Measurements from ENCODE around the gene KIAA1671.

Gene KIAA1671

DNA sequence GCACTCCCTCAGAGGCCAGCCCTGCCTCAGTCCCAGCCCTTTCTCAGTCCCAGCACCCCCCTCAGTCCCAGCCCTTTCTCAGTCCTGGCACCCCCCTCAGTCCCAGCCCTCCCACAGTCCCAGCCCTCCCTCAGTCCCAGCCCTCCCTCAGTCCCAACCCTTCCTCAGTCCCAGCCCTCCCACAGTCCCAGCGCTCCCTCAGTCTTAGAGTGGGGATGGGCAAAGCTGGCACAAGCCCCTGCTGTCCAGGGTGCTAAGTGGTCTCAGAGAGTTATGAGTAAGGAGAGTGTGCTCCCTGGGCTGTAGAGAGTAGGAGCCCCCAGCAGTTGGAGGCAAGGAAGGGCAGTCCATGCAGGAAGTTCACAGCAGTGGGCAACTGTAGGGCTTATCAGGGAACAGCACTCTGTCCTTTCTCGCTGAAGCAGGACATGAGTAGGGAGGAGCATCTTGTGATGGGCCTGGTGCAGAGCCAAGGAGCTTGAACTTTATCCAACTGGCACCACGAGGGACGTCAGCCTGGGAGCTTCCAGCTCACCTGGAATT is 195.7 kb downstream of the KIAA1671 start:
- H3K9me3 Mint-ChIP-seq = no peaks in the 10 kb centered on the region
- H3K36me3 Mint-ChIP-seq (ENCODE audit: low read depth) = no peaks in the 10 kb centered on the region
- peaks cover 8% of the 10 kb centered on the region for H3K27me3 Mint-ChIP-seq (ENCODE audit: low read depth, poor library complexity)
- TF ChIP-seq, protein P1, sequence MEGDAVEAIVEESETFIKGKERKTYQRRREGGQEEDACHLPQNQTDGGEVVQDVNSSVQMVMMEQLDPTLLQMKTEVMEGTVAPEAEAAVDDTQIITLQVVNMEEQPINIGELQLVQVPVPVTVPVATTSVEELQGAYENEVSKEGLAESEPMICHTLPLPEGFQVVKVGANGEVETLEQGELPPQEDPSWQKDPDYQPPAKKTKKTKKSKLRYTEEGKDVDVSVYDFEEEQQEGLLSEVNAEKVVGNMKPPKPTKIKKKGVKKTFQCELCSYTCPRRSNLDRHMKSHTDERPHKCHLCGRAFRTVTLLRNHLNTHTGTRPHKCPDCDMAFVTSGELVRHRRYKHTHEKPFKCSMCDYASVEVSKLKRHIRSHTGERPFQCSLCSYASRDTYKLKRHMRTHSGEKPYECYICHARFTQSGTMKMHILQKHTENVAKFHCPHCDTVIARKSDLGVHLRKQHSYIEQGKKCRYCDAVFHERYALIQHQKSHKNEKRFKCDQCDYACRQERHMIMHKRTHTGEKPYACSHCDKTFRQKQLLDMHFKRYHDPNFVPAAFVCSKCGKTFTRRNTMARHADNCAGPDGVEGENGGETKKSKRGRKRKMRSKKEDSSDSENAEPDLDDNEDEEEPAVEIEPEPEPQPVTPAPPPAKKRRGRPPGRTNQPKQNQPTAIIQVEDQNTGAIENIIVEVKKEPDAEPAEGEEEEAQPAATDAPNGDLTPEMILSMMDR (IDR thresholded peaks at IDR 0.05) = no peak
- H3K27ac Mint-ChIP-seq = no peak overlapping the region
- DNase-seq = peak; percentile 13
- H3K4me3 Mint-ChIP-seq = no peak overlapping the region
- peaks cover 15% of the 10 kb centered on the region for H3K4me1 Mint-ChIP-seq

DNA sequence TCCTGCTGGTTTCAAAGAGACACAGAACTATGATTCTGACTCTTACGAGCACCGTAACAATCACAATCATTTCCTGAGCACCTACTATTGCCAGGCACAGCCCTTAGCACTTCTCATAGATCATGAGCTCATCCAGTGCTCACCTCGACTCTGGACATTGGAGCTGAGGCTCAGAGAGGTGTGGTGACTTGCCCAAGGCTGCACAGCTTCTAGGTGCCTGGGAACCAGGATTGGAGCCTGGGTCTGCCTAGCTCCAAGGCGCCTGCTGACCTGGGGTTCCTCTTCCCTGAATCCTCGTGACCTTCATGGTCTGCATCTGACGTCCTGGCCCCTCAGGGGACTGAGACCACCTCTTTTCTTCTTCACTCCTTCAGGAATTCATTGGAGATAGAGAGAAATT is 196.5 kb downstream of the KIAA1671 start:
- H3K4me3 Mint-ChIP-seq = no peak overlapping the region
- H3K4me1 Mint-ChIP-seq = peaks cover 11% of the 10 kb centered on the region
- no peaks in the 10 kb centered on the region for H3K36me3 Mint-ChIP-seq (ENCODE audit: low read depth)
- H3K27me3 Mint-ChIP-seq (ENCODE audit: low read depth, poor library complexity) = peaks cover 9% of the 10 kb centered on the region
- no peak for DNase-seq
- no peaks in the 10 kb centered on the region for H3K9me3 Mint-ChIP-seq
- TF ChIP-seq, protein P1 (IDR thresholded peaks at IDR 0.05) = no peak
- H3K27ac Mint-ChIP-seq = no peak overlapping the region

DNA sequence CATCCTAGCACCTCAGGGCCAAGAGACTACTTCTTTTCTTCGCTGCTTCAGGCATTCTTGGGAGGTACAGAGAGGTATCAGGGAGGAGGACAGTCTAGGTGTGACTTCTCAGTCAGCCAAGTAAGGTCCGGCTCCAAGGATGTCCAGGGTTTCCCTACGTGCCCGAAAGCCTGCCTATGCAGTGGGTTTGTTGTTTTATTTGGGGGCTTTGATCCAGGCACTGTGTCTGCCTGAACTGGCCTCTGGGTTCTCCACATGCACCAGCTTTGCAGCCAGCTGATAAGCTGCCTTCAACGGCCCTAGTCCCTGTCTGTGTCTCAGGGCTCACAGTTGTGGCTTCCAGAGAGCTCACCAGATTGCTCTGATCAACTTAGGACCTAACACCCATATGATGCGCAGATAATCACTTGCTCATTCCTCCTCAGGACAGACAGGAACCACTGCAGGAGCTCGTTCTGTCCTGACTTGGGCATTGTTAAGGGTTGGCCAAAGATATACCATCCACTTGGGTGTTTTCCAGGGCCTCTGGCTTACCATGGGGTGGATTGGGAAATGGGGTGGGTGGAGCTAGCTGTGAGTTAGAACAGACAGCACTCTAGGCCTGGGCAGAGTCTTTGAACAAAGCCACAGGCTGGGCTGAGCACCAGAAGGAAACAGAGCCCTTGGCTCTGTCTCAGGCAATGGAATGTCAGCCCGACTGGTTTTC is 201.6 kb downstream of the KIAA1671 start:
- H3K36me3 Mint-ChIP-seq (ENCODE audit: low read depth) = no peaks in the 10 kb centered on the region
- TF ChIP-seq, protein P1 (IDR thresholded peaks at IDR 0.05) = no peak
- DNase-seq = no peak
- no peak overlapping the region for H3K27ac Mint-ChIP-seq
- no peaks in the 10 kb centered on the region for H3K9me3 Mint-ChIP-seq
- H3K4me3 Mint-ChIP-seq = no peak overlapping the region
- peaks cover 3% of the 10 kb centered on the region for H3K27me3 Mint-ChIP-seq (ENCODE audit: low read depth, poor library complexity)
- H3K4me1 Mint-ChIP-seq = no peaks in the 10 kb centered on the region

DNA sequence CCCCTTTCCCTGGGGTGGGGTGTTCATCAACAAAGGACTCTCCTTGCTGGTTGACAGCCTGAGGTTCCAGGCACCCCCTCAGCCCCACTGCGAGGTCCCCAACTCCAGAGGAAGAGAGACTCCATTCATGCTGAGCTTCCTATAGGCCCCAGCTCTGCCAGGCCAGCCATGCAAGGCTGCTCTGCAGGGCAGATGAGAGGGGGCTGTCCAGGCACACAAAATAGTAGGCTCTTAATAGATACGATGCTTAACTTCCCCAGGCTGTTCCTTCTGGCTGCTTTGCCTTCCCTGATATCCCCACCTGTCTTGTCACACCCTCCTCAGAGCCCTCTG is 202.1 kb downstream of the KIAA1671 start:
- Mint-ChIP-seq H3K9me3 (no peaks in the 10 kb centered on the region), H3K27me3 (ENCODE audit: low read depth, poor library complexity) (peaks cover 3% of the 10 kb centered on the region), H3K4me1 (no peaks in the 10 kb centered on the region), H3K36me3 (ENCODE audit: low read depth) (no peaks in the 10 kb centered on the region), H3K27ac (no peak overlapping the region), H3K4me3 (no peak overlapping the region)
- DNase-seq = no peak
- TF ChIP-seq, protein P1 (IDR thresholded peaks at IDR 0.05) = no peak

DNA sequence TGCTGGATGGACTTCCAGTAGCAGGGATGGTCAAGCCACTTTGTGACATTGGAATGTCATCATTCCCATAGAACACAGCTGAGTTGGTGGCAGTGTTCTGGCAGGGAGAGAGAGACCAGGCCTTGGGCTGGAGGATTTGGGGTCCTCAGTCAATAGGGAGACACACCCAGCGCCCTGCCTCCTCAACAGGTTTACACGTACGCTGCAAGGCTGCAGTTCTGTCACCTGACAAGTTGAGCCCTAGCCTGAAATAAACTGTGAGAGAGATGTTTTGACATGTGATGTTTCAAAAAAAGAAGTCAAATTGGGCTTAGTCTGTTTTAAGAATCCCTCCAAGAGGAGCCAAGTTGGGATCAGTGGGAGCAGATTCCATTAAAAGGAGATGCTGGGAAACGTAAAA is 204.2 kb downstream of the KIAA1671 start:
- Mint-ChIP-seq H3K27ac (no peak overlapping the region), H3K9me3 (no peaks in the 10 kb centered on the region), H3K27me3 (ENCODE audit: low read depth, poor library complexity) (peaks cover 3% of the 10 kb centered on the region), H3K36me3 (ENCODE audit: low read depth) (no peaks in the 10 kb centered on the region), H3K4me1 (no peaks in the 10 kb centered on the region), H3K4me3 (no peak overlapping the region)
- TF ChIP-seq, protein P1 (IDR thresholded peaks at IDR 0.05) = no peak
- DNase-seq = no peak

DNA sequence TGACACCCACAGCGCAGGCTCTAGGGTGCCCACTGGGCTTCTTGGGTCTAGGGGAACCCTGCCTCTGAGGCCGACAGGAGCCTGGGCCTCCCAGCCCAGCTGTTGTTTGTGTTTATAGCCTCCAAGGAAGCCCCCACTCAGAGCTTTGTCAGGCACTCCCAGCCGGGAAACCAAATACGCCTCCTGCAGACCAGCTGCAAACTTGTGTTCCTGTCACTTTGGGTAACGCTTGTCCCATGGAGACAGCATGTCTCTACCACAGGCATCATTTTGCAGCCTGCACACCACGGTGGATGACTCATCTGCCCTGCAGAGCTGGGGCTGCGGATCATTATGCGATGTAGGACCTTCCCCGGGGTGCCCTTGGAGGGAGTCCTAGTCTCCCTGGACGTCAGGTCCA is 206.5 kb downstream of the KIAA1671 start:
- no peaks in the 10 kb centered on the region for H3K4me1 Mint-ChIP-seq
- H3K36me3 Mint-ChIP-seq (ENCODE audit: low read depth) = no peaks in the 10 kb centered on the region
- no peaks in the 10 kb centered on the region for H3K9me3 Mint-ChIP-seq
- TF ChIP-seq, protein P1 (IDR thresholded peaks at IDR 0.05) = no peak
- no peak overlapping the region for H3K4me3 Mint-ChIP-seq
- H3K27ac Mint-ChIP-seq = no peak overlapping the region
- H3K27me3 Mint-ChIP-seq (ENCODE audit: low read depth, poor library complexity) = no peaks in the 10 kb centered on the region
- no peak for DNase-seq

Measured in nephron progenitor cell (in vitro differentiated cells).